22Rv1 (cell line): ENCODE data around the gene CAPN1.

Experiments
- ZFX ChIP-seq: fragments of 450-650 bp; IDR thresholded peaks from 2 replicates; pipeline ENCODE4 v1.6.1; 2017; ENCODE audit warnings: antibody characterized with exemption, borderline replicate concordance
- TF ChIP-seq, protein P1 (sequence below): fragments of 450-650 bp; IDR thresholded peaks from 2 replicates; pipeline ENCODE4 v1.5.1; 2017; ENCODE audit warnings: mild to moderate bottlenecking

DNA sequence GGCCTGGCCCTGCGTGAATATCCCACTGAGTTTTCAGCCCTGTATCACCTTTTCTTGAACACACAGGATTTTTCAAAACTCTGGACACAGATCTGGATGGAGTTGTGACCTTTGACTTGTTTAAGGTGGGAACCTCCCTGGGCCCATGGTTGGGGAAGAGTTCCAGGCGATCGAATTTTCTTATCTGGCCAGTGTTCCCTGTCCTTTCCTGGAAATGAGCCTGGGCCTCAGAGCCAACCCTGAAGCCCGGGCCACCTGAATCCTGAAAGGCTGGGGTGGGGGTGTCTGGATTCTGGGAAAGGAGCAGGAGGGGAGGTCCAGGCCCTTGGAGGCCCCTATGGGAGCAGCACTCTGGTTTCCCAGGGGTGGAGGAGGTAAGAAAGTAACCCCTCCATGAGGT lies 29.0 kb downstream of the CAPN1 start:
- TF ChIP-seq, protein P1, sequence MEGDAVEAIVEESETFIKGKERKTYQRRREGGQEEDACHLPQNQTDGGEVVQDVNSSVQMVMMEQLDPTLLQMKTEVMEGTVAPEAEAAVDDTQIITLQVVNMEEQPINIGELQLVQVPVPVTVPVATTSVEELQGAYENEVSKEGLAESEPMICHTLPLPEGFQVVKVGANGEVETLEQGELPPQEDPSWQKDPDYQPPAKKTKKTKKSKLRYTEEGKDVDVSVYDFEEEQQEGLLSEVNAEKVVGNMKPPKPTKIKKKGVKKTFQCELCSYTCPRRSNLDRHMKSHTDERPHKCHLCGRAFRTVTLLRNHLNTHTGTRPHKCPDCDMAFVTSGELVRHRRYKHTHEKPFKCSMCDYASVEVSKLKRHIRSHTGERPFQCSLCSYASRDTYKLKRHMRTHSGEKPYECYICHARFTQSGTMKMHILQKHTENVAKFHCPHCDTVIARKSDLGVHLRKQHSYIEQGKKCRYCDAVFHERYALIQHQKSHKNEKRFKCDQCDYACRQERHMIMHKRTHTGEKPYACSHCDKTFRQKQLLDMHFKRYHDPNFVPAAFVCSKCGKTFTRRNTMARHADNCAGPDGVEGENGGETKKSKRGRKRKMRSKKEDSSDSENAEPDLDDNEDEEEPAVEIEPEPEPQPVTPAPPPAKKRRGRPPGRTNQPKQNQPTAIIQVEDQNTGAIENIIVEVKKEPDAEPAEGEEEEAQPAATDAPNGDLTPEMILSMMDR = no peak
- TF ChIP-seq ZFX = no peak
